Measurements from ENCODE around the gene CDRT4.
A peak's percentile ranks its signal among the peaks of the same experiment; 100 is the strongest.

CDRT4 gene

GRCh38 chr17:15492791-15493692 is 25.6 kb upstream of the CDRT4 start:
- no peak for DNase-seq (ENCODE audit: low spot score)

- DNase-seq (ENCODE audit: low spot score), result no peak
Observed at GRCh38 chr17:15492186-15492585, 24.8 kb upstream of the CDRT4 start.

- peak; percentile 85 for DNase-seq (ENCODE audit: low spot score)
Observed at GRCh38 chr17:15490634-15491261, 23.3 kb upstream of the CDRT4 start.

GRCh38 chr17:15488557-15488956 is 21.1 kb upstream of the CDRT4 start:
- DNase-seq (ENCODE audit: low spot score), result no peak

- no peak for DNase-seq (ENCODE audit: low spot score)
Observed at GRCh38 chr17:15485045-15485444, 17.6 kb upstream of the CDRT4 start.

- DNase-seq (ENCODE audit: low spot score), result no peak
Observed at GRCh38 chr17:15483431-15483830, 16.0 kb upstream of the CDRT4 start.

- DNase-seq (ENCODE audit: low spot score), result no peak
Observed at GRCh38 chr17:15482476-15482875, 15.1 kb upstream of the CDRT4 start.

GRCh38 chr17:15481481-15481880 is 14.1 kb upstream of the CDRT4 start:
- no peak for DNase-seq (ENCODE audit: low spot score)

- DNase-seq (ENCODE audit: low spot score), result no peak
Observed at GRCh38 chr17:15480204-15480603, 12.8 kb upstream of the CDRT4 start.

- DNase-seq (ENCODE audit: low spot score), result no peak
Observed at GRCh38 chr17:15479703-15480102, 12.3 kb upstream of the CDRT4 start.

GRCh38 chr17:15478845-15479244 is 11.4 kb upstream of the CDRT4 start:
- no peak for DNase-seq (ENCODE audit: low spot score)

GRCh38 chr17:15475631-15476354 is 8.4 kb upstream of the CDRT4 start:
- no peak for DNase-seq (ENCODE audit: low spot score)

- DNase-seq (ENCODE audit: low spot score), result no peak
Observed at GRCh38 chr17:15472891-15473290, 5.5 kb upstream of the CDRT4 start.

- DNase-seq (ENCODE audit: low spot score), result no peak
Observed at GRCh38 chr17:15470536-15470935, 3.1 kb upstream of the CDRT4 start.

GRCh38 chr17:15469260-15469659 is 1.8 kb upstream of the CDRT4 start:
- no peak for DNase-seq (ENCODE audit: low spot score)

GRCh38 chr17:15468126-15468525 is 705 bp upstream of the CDRT4 start:
- DNase-seq (ENCODE audit: low spot score), result no peak

GRCh38 chr17:15466131-15466530 is 1.3 kb downstream of the CDRT4 start:
- DNase-seq (ENCODE audit: low spot score), result no peak

GRCh38 chr17:15465045-15465701 is 2.2 kb downstream of the CDRT4 start:
- no peak for DNase-seq (ENCODE audit: low spot score)

- peak; percentile 45 for DNase-seq (ENCODE audit: low spot score)
Observed at GRCh38 chr17:15464231-15464985, 3.0 kb downstream of the CDRT4 start.

- DNase-seq (ENCODE audit: low spot score), result peak; percentile 63
Observed at GRCh38 chr17:15462976-15463772, 4.2 kb downstream of the CDRT4 start.

- DNase-seq (ENCODE audit: low spot score), result peak; percentile 56
Observed at GRCh38 chr17:15457723-15458094, 9.7 kb downstream of the CDRT4 start.

Data from Ammon's horn (tissue), 1 donor.